SK-N-SH (cell line): ENCODE data around the gene PEPD. TPM values are rescaled to one million over a fixed set of nuclear protein-coding genes. Genes with fewer than 3 reads are reported as not detected.

Experiments
- CTCF ChIA-PET: fragments of 300-600, 350-600 bp; formaldehyde crosslinking; extraction: SDS; loops from one replicate; lab custom pipeline; 2021; lab: Yijun Ruan, JAX
- POLR2A ChIA-PET: fragments of 350-600 bp; sonication (Branson Sonifier 250); formaldehyde crosslinking; extraction: SDS; loops from one replicate; lab custom pipeline; 2020; ENCODE audit warnings: antibody characterized with exemption, inconsistent platforms; lab: Yijun Ruan, JAX
- DNase-seq: peaks from one replicate; pipeline ENCODE4 v3.0.0; 2012
- H2AFZ ChIP-seq: fragments of 200-600 bp; sonication (generic); 2 replicates; pipeline ENCODE4 v1.8.1; 2016; ENCODE audit warnings: antibody characterized with exemption, mild to moderate bottlenecking, low read depth
- H3F3A ChIP-seq: fragments of 200-600 bp; sonication (generic); replicated peaks from 2 replicates; pipeline ENCODE3; 2016; ENCODE audit warnings: antibody characterized with exemption, mild to moderate bottlenecking; ENCODE audit not compliant: insufficient read depth
- H3K27ac ChIP-seq, 2 experiments: fragments of 200-500 bp in 1 of 2; fragments of 200-600 bp in 1 of 2; sonication (Bioruptor generic) in 1 of 2; sonication (generic), shearing (Covaris generic) in 1 of 2; 2 replicates each; pipeline versions ENCODE4 v1.5.1 to v1.6.1; 2014 to 2016; ENCODE audit warnings: low read depth in 2 of 2, inconsistent platforms in 1 of 2, low read length in 1 of 2, mild to moderate bottlenecking in 1 of 2, mixed read lengths in 1 of 2
- H3K27me3 ChIP-seq: fragments of 200-600 bp; sonication (generic), shearing (Covaris generic); 2 replicates; pipeline ENCODE4 v1.6.1; 2016; ENCODE audit warnings: mixed run types; ENCODE audit not compliant: insufficient read depth
- H3K36me3 ChIP-seq, 2 experiments: fragments of 200-500 bp in 1 of 2; fragments of 200-600 bp in 1 of 2; sonication (Bioruptor generic) in 1 of 2; sonication (generic) in 1 of 2; replicated peaks in 1 of 2; 2 replicates each; pipeline versions ENCODE3 to v1.5.1; 2014 to 2016; ENCODE audit warnings: low read length in 1 of 2, mild to moderate bottlenecking in 1 of 2; ENCODE audit not compliant: insufficient read depth in 2 of 2, control insufficient read depth in 1 of 2
- H3K4me1 ChIP-seq, 2 experiments: fragments of 200-500 bp in 1 of 2; fragments of 200-600 bp in 1 of 2; sonication (Bioruptor generic) in 1 of 2; sonication (generic), shearing (Covaris generic) in 1 of 2; 2 replicates each; pipeline versions ENCODE4 v1.5.1 to v1.6.1; 2014 to 2016; ENCODE audit warnings: low read depth in 1 of 2, low read length in 1 of 2, mixed run types in 1 of 2; ENCODE audit not compliant: insufficient read depth in 2 of 2, control insufficient read depth in 1 of 2
- H3K4me2 ChIP-seq: fragments of 200-600 bp; sonication (generic), shearing (Covaris generic); 2 replicates; pipeline ENCODE4 v1.6.1; 2017; ENCODE audit warnings: mixed run types
- H3K4me3 ChIP-seq, 2 experiments: fragments of 200-500 bp in 1 of 2; fragments of 200-600 bp in 1 of 2; sonication (Bioruptor generic) in 1 of 2; sonication (generic), shearing (Covaris generic) in 1 of 2; 2 replicates each; pipeline versions ENCODE4 v1.5.1 to v1.8.1; 2014 to 2016; ENCODE audit warnings: low read depth in 2 of 2, inconsistent platforms in 1 of 2, low read length in 1 of 2, mild to moderate bottlenecking in 1 of 2, mixed read lengths in 1 of 2, moderate library complexity in 1 of 2
- H3K79me2 ChIP-seq: fragments of 200-600 bp; sonication (generic); 2 replicates; pipeline ENCODE4 v1.8.1; 2017; ENCODE audit warnings: mild to moderate bottlenecking; ENCODE audit not compliant: insufficient read depth
- H3K9ac ChIP-seq: fragments of 200-600 bp; sonication (generic); 2 replicates; pipeline ENCODE4 v1.6.1; 2017; ENCODE audit warnings: mixed run types
- H3K9me2 ChIP-seq: fragments of 200-600 bp; sonication (generic); 2 replicates; pipeline ENCODE4 v1.6.1; 2017; ENCODE audit warnings: mixed run types
- H3K9me3 ChIP-seq: fragments of 200-600 bp; sonication (generic); 2 replicates; pipeline ENCODE4 v1.6.1; 2017; ENCODE audit warnings: mixed run types, mild to moderate bottlenecking, moderate library complexity
- H4K20me1 ChIP-seq: fragments of 200-600 bp; sonication (generic); 2 replicates; pipeline ENCODE4 v1.6.1; 2017; ENCODE audit warnings: mild to moderate bottlenecking, mixed run types; ENCODE audit not compliant: insufficient read depth
- ELF1 ChIP-seq: IDR thresholded peaks from 2 replicates; pipeline ENCODE4 v1.4.0; 2012
- FOXJ3 ChIP-seq: sonication (generic); formaldehyde crosslinking; IDR thresholded peaks from 2 replicates; pipeline ENCODE4 v1.5.1; 2020; ENCODE audit warnings: mild to moderate bottlenecking, missing genetic modification reagents
- IRF3 ChIP-seq: fragments of 150-350 bp; IDR thresholded peaks from 2 replicates; pipeline ENCODE4 v1.6.1; 2016; ENCODE audit warnings: mild to moderate bottlenecking, low read depth, low read length
- MAX ChIP-seq: IDR thresholded peaks from 2 replicates; pipeline ENCODE4 v1.4.0; 2012; ENCODE audit warnings: low read depth
- MXI1 ChIP-seq: IDR thresholded peaks from 2 replicates; pipeline ENCODE4 v1.6.1; 2012; ENCODE audit warnings: mild to moderate bottlenecking, low read depth, low read length, improper control_type of control experiment
- RFX5 ChIP-seq: IDR thresholded peaks from 2 replicates; pipeline ENCODE4 v1.6.1; 2012; ENCODE audit warnings: mild to moderate bottlenecking, improper control_type of control experiment, low read length
- RXRA ChIP-seq: IDR thresholded peaks from 2 replicates; pipeline ENCODE4 v1.4.0; 2012; ENCODE audit warnings: low read depth, mild to moderate bottlenecking, borderline replicate concordance
- SMC3 ChIP-seq: IDR thresholded peaks from 2 replicates; pipeline ENCODE4 v1.6.1; 2012; ENCODE audit warnings: low read depth, low read length, improper control_type of control experiment
- TCF12 ChIP-seq: IDR thresholded peaks from 2 replicates; pipeline ENCODE4 v1.4.0; 2012
- TEAD4 ChIP-seq: IDR thresholded peaks from 2 replicates; pipeline ENCODE4 v1.4.0; 2012; ENCODE audit warnings: mild to moderate bottlenecking, borderline replicate concordance; ENCODE audit not compliant: insufficient read depth
- USF2 ChIP-seq: fragments of 150-350 bp; IDR thresholded peaks from 2 replicates; pipeline ENCODE4 v1.6.1; 2017; ENCODE audit warnings: antibody characterized with exemption, low read length, low read depth, borderline replicate concordance
- ZBTB33 ChIP-seq: IDR thresholded peaks from 2 replicates; pipeline ENCODE4 v1.4.0; 2012; ENCODE audit warnings: low read depth, borderline replicate concordance
- WGBS: methylation state at CpG from one replicate; pipeline ENCODE4 v1.1.6; 2017; ENCODE audit warnings: low lambda C conversion rate; 5-methylcytosine and 5-hydroxymethylcytosine counted together
- polyA plus RNA-seq, 3 experiments: library from polyadenylated mRNA; depleted of rRNA; stranded (reverse); fragments of >200 nt; gene quantifications; 2 replicates each; pipeline ENCODE4 v1.2.3, GENCODE V29; 2012
- TF ChIP-seq, protein P1 (sequence below): IDR thresholded peaks from 2 replicates; pipeline ENCODE4; 2012
- TF ChIP-seq, protein P2 (sequence below): fragments of 200-600 bp; sonication (generic); IDR thresholded peaks from 2 replicates; pipeline ENCODE4 v1.6.1; 2017; ENCODE audit warnings: antibody characterized with exemption, mild to moderate bottlenecking, moderate library complexity

PEPD gene
- polyA plus RNA-seq, 1 of the 3 experiments (the other 2 are of a cell fraction): 88.9 TPM

GRCh38 chr19:33418871-33419787 lies 102.5 kb downstream of the PEPD start:
- Histone ChIP-seq H2AFZ (no peak overlapping the region), H3K4me1 (peaks cover 0 to 27% of the 10 kb centered on the region in 2 experiments; a peak in 1 of 4 replicates), H3K4me2 (no peak overlapping the region), H3F3A (no peaks in the 10 kb centered on the region), H4K20me1 (no peaks in the 10 kb centered on the region), H3K27me3 (no peaks in the 10 kb centered on the region), H3K79me2 (no peaks in the 10 kb centered on the region), H3K9me2 (no peaks in the 10 kb centered on the region), H3K9me3 (no peaks in the 10 kb centered on the region), H3K4me3 (no peak overlapping the region), H3K36me3 (no peaks in the 10 kb centered on the region), H3K27ac (no peak overlapping the region; a peak in 1 of 4 replicates), H3K9ac (no peak overlapping the region)
- DNase-seq: no peak
- TF ChIP-seq IRF3 (no peak), MXI1 (no peak), TCF12 (no peak), TEAD4 (no peak), RXRA (no peak), ELF1 (no peak), MAX (no peak), RFX5 (no peak), ZBTB33 (no peak)
- 86% methylated on average over 15 of the region's 20 CpGs for WGBS
- ChIA-PET POLR2A (interaction anchor here (1.1 kb wide), 1 partner anchor 89 kb away, joined by 3 read pairs; no protein-coding TSS in a partner anchor), CTCF (interaction anchor here (0.9 to 10.9 kb wide), 12 partner anchors 11 to 677 kb away, joined by 3 to 155 read pairs (median 6); no protein-coding TSS in a partner anchor)

DNA sequence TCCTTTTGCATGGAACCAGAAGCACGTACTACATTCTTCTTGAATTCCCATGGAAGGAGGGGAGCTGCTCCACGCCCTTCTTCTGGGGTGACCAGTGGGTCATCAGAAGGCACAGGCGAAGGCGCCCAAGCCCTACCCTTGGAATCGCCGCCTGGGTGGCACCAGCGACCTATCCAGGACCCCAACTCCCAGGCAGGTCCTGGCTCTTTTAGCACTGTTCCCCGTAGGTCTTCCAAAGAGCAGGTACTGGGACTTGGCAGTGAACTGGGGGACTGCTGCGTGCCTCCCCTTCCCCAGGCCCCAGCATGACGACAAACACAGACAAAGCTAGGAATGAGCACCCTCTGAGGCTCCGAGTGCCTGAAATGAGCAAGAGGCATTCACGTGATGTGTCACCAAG lies 103.1 kb downstream of the PEPD start:
- no peaks in the 10 kb centered on the region for H3K9me3 ChIP-seq
- H3K27me3 ChIP-seq: no peaks in the 10 kb centered on the region
- H3F3A ChIP-seq: no peaks in the 10 kb centered on the region
- TF ChIP-seq SMC3 (no peak), TCF12 (no peak), FOXJ3 (no peak), USF2 (no peak), MAX (no peak), IRF3 (no peak), RXRA (no peak)
- TF ChIP-seq, protein P1, sequence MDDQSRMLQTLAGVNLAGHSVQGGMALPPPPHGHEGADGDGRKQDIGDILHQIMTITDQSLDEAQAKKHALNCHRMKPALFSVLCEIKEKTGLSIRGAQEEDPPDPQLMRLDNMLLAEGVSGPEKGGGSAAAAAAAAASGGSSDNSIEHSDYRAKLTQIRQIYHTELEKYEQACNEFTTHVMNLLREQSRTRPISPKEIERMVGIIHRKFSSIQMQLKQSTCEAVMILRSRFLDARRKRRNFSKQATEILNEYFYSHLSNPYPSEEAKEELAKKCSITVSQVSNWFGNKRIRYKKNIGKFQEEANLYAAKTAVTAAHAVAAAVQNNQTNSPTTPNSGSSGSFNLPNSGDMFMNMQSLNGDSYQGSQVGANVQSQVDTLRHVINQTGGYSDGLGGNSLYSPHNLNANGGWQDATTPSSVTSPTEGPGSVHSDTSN: no peak
- TF ChIP-seq, protein P2, sequence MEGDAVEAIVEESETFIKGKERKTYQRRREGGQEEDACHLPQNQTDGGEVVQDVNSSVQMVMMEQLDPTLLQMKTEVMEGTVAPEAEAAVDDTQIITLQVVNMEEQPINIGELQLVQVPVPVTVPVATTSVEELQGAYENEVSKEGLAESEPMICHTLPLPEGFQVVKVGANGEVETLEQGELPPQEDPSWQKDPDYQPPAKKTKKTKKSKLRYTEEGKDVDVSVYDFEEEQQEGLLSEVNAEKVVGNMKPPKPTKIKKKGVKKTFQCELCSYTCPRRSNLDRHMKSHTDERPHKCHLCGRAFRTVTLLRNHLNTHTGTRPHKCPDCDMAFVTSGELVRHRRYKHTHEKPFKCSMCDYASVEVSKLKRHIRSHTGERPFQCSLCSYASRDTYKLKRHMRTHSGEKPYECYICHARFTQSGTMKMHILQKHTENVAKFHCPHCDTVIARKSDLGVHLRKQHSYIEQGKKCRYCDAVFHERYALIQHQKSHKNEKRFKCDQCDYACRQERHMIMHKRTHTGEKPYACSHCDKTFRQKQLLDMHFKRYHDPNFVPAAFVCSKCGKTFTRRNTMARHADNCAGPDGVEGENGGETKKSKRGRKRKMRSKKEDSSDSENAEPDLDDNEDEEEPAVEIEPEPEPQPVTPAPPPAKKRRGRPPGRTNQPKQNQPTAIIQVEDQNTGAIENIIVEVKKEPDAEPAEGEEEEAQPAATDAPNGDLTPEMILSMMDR: no peak
- H3K36me3 ChIP-seq: no peaks in the 10 kb centered on the region
- ChIA-PET CTCF (interaction anchor here (1.4 to 10.9 kb wide), 9 partner anchors 11 to 678 kb away, joined by 3 to 155 read pairs (median 30); no protein-coding TSS in a partner anchor), POLR2A (no interaction called here)
- no peak for DNase-seq
- no peak overlapping the region for H3K27ac ChIP-seq
- no peak overlapping the region for H2AFZ ChIP-seq
- no peak overlapping the region for H3K9ac ChIP-seq
- no peak overlapping the region for H3K4me3 ChIP-seq
- H3K4me1 ChIP-seq: peaks cover 0 to 33% of the 10 kb centered on the region in 2 experiments; a peak in 1 of 4 replicates
- H4K20me1 ChIP-seq: no peaks in the 10 kb centered on the region
- 84% methylated on average over 4 of the region's 12 CpGs for WGBS
- no peaks in the 10 kb centered on the region for H3K79me2 ChIP-seq
- H3K4me2 ChIP-seq: no peak overlapping the region
- H3K9me2 ChIP-seq: no peaks in the 10 kb centered on the region
